Gastrocnemius medialis (tissue), 4 donors: Measurements from ENCODE around the gene CPSF4L.

Experiments used
- POLR2A ChIP-seq, 2 donors: fragments of 450-650 bp; IDR thresholded peaks; one replicate each; pipeline ENCODE4 v1.6.1; 2017; ENCODE audit warnings: antibody characterized with exemption in 2 of 2, mild to moderate bottlenecking in 2 of 2, moderate library complexity in 2 of 2
- TF ChIP-seq, protein P1 (sequence below), 5 experiments: fragments of 450-650 bp in 3 of 5; fragments of 200-600 bp in 2 of 5; sonication (generic) in 2 of 5; IDR thresholded peaks in 4 of 5; conservative IDR thresholded peaks in 1 of 5; 1 replicate in 4 of 5; 2 replicates in 1 of 5; pipeline ENCODE4 v1.5.1; 2016 to 2019; ENCODE audit warnings: antibody characterized with exemption in 5 of 5, mild to moderate bottlenecking in 3 of 5, moderate library complexity in 3 of 5

- no peak for TF ChIP-seq POLR2A (IDR thresholded peaks at IDR 0.05)
- TF ChIP-seq, protein P1, sequence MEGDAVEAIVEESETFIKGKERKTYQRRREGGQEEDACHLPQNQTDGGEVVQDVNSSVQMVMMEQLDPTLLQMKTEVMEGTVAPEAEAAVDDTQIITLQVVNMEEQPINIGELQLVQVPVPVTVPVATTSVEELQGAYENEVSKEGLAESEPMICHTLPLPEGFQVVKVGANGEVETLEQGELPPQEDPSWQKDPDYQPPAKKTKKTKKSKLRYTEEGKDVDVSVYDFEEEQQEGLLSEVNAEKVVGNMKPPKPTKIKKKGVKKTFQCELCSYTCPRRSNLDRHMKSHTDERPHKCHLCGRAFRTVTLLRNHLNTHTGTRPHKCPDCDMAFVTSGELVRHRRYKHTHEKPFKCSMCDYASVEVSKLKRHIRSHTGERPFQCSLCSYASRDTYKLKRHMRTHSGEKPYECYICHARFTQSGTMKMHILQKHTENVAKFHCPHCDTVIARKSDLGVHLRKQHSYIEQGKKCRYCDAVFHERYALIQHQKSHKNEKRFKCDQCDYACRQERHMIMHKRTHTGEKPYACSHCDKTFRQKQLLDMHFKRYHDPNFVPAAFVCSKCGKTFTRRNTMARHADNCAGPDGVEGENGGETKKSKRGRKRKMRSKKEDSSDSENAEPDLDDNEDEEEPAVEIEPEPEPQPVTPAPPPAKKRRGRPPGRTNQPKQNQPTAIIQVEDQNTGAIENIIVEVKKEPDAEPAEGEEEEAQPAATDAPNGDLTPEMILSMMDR (IDR thresholded peaks at IDR 0.05 in 4 of 5, conservative IDR thresholded peaks at IDR 0.05 in 1 of 5): no peak
Observed at GRCh38 chr17:73210002-73210678, 51.5 kb downstream of the CPSF4L start.
